ENCODE data around the gene SETD1B. TPM values are rescaled to one million over a fixed set of nuclear protein-coding genes. Genes with fewer than 3 reads are reported as not detected.
A peak's percentile ranks its signal among the peaks of the same experiment; 100 is the strongest.
"Not testable (repeated sequence)": the region's sequence is repeated elsewhere in the genome, so short reads cannot be mapped to it uniquely, and the experiment has no call there.

Gene SETD1B
- total RNA-seq, 2 donors from 2014 or later: 20.3 to 21.2 TPM

GRCh38 chr12:121786440-121786825 is 17.4 kb upstream of the SETD1B start:
- H3K27ac Mint-ChIP-seq: peak overlapping the region; percentile 93
- peak overlapping the region; percentile 78 to 93 for H3K4me3 Mint-ChIP-seq
- no peaks in the 10 kb centered on the region for H3K9me3 Mint-ChIP-seq
- DNase-seq (peak; percentile 64 to 66), ATAC-seq (replicated peaks in 1 of 2) (no peak)
- no peaks in the 10 kb centered on the region for H3K27me3 Mint-ChIP-seq (ENCODE audit: low read depth)
- H3K36me3 Mint-ChIP-seq (ENCODE audit: insufficient read depth in 2 of 2): peaks cover 8 to 28% of the 10 kb centered on the region in 2 donors
- peaks cover 99% of the 10 kb centered on the region for H3K4me1 Mint-ChIP-seq (ENCODE audit: low read depth)

GRCh38 chr12:121787063-121788025 is 16.5 kb upstream of the SETD1B start:
- DNase-seq (peak in 1 of 2 donors; percentile 54), ATAC-seq (replicated peaks in 1 of 2) (no peak)
- Mint-ChIP-seq H3K27me3 (ENCODE audit: low read depth) (no peaks in the 10 kb centered on the region), H3K36me3 (ENCODE audit: insufficient read depth in 2 of 2) (peaks cover 9 to 30% of the 10 kb centered on the region in 2 donors), H3K4me1 (ENCODE audit: low read depth) (peaks cover 94% of the 10 kb centered on the region), H3K27ac (peak overlapping the region; percentile 93), H3K4me3 (peak overlapping the region; percentile 93 to 99), H3K9me3 (no peaks in the 10 kb centered on the region)

- Mint-ChIP-seq H3K9me3 (no peaks in the 10 kb centered on the region), H3K27me3 (ENCODE audit: low read depth) (no peaks in the 10 kb centered on the region), H3K27ac (peak overlapping the region; percentile 68), H3K4me1 (ENCODE audit: low read depth) (peaks cover 85% of the 10 kb centered on the region), H3K4me3 (peak overlapping the region; percentile 93 to 99), H3K36me3 (ENCODE audit: insufficient read depth in 2 of 2) (peaks cover 9 to 32% of the 10 kb centered on the region in 2 donors)
- DNase-seq (no peak), ATAC-seq (replicated peaks in 1 of 2) (no peak)
These were observed 15.5 kb upstream of the SETD1B start for GRCh38 chr12:121788176-121788818.

GRCh38 chr12:121789233-121789781 is 14.5 kb upstream of the SETD1B start:
- H3K9me3 Mint-ChIP-seq: no peaks in the 10 kb centered on the region
- H3K36me3 Mint-ChIP-seq (ENCODE audit: insufficient read depth in 2 of 2): peaks cover 6 to 29% of the 10 kb centered on the region in 2 donors
- H3K4me1 Mint-ChIP-seq (ENCODE audit: low read depth): peaks cover 78% of the 10 kb centered on the region
- peak overlapping the region; percentile 95 for H3K27ac Mint-ChIP-seq
- no peaks in the 10 kb centered on the region for H3K27me3 Mint-ChIP-seq (ENCODE audit: low read depth)
- DNase-seq: peak; percentile 34 to 59
- no peak for ATAC-seq (replicated peaks in 1 of 2)
- peak overlapping the region; percentile 93 to 99 for H3K4me3 Mint-ChIP-seq

- DNase-seq: peak; percentile 93 to 96
- H3K27ac Mint-ChIP-seq: peak overlapping the region; percentile 95
- H3K4me1 Mint-ChIP-seq (ENCODE audit: low read depth): peaks cover 78% of the 10 kb centered on the region
- peak; percentile 59 to 60 for ATAC-seq (replicated peaks in 1 of 2)
- H3K4me3 Mint-ChIP-seq: peak overlapping the region; percentile 93 to 99
- peaks cover 6 to 29% of the 10 kb centered on the region in 2 donors for H3K36me3 Mint-ChIP-seq (ENCODE audit: insufficient read depth in 2 of 2)
- no peaks in the 10 kb centered on the region for H3K9me3 Mint-ChIP-seq
- H3K27me3 Mint-ChIP-seq (ENCODE audit: low read depth): no peaks in the 10 kb centered on the region
These were observed 13.7 kb upstream of the SETD1B start for GRCh38 chr12:121789800-121790728.

- not testable (repeated sequence) for H3K27me3 Mint-ChIP-seq (ENCODE audit: low read depth); ATAC-seq (replicated peaks in 1 of 2); H3K9me3 Mint-ChIP-seq; DNase-seq
- H3K27ac Mint-ChIP-seq: peak overlapping the region; percentile 95
- H3K36me3 Mint-ChIP-seq (ENCODE audit: insufficient read depth in 2 of 2): peaks cover 6 to 28% of the 10 kb centered on the region in 2 donors
- peak overlapping the region; percentile 93 to 99 for H3K4me3 Mint-ChIP-seq
- peaks cover 77% of the 10 kb centered on the region for H3K4me1 Mint-ChIP-seq (ENCODE audit: low read depth)
These were observed 13.0 kb upstream of the SETD1B start for GRCh38 chr12:121790785-121791184.

GRCh38 chr12:121791671-121792551 is 11.9 kb upstream of the SETD1B start:
- ATAC-seq (replicated peaks in 1 of 2) (no peak), DNase-seq (peak; percentile 34 to 46)
- H3K4me1 Mint-ChIP-seq (ENCODE audit: low read depth): peaks cover 65% of the 10 kb centered on the region
- H3K27ac Mint-ChIP-seq: peak overlapping the region; percentile 91
- H3K4me3 Mint-ChIP-seq: peak overlapping the region; percentile 93 to 99
- no peaks in the 10 kb centered on the region for H3K27me3 Mint-ChIP-seq (ENCODE audit: low read depth)
- H3K9me3 Mint-ChIP-seq: no peaks in the 10 kb centered on the region
- H3K36me3 Mint-ChIP-seq (ENCODE audit: insufficient read depth in 2 of 2): peaks cover 6 to 19% of the 10 kb centered on the region in 2 donors

GRCh38 chr12:121792607-121793439 is 11.0 kb upstream of the SETD1B start:
- Mint-ChIP-seq H3K9me3 (no peaks in the 10 kb centered on the region), H3K27ac (peak overlapping the region; percentile 91), H3K4me1 (ENCODE audit: low read depth) (peaks cover 62% of the 10 kb centered on the region), H3K27me3 (ENCODE audit: low read depth) (no peaks in the 10 kb centered on the region), H3K36me3 (ENCODE audit: insufficient read depth in 2 of 2) (peaks cover 10 to 21% of the 10 kb centered on the region in 2 donors), H3K4me3 (peak overlapping the region; percentile 93 to 99)
- DNase-seq (peak; percentile 83 to 85), ATAC-seq (replicated peaks in 1 of 2) (peak; percentile 25 to 36)

- Mint-ChIP-seq H3K36me3 (ENCODE audit: insufficient read depth in 2 of 2) (peaks cover 13 to 24% of the 10 kb centered on the region in 2 donors), H3K4me3 (peak within 1 kb of the TSS; percentile 93 to 99), H3K27ac (peak within 1 kb of the TSS; percentile 91), H3K27me3 (ENCODE audit: low read depth) (no peaks in the 10 kb centered on the region), H3K4me1 (ENCODE audit: low read depth) (peaks cover 62% of the 10 kb centered on the region), H3K9me3 (no peaks in the 10 kb centered on the region)
- ATAC-seq (replicated peaks in 1 of 2): peak; percentile 25 to 29
- peak in 1 of 2 donors; percentile 80 for DNase-seq
These were observed 10.4 kb upstream of the SETD1B start, which contains the start of gene RHOF for GRCh38 chr12:121793440-121793837. RHOF (minus strand) TSS chr12:121793688; CDS start chr12:121793633, 55 bp downstream.

- Mint-ChIP-seq H3K27ac (peak overlapping the region; percentile 81), H3K27me3 (ENCODE audit: low read depth) (no peaks in the 10 kb centered on the region), H3K4me3 (peak overlapping the region; percentile 93 to 99), H3K4me1 (ENCODE audit: low read depth) (peaks cover 62% of the 10 kb centered on the region), H3K36me3 (ENCODE audit: insufficient read depth in 2 of 2) (peaks cover 15 to 25% of the 10 kb centered on the region in 2 donors), H3K9me3 (no peaks in the 10 kb centered on the region)
- ATAC-seq (replicated peaks in 1 of 2) (peak; percentile 65 to 69), DNase-seq (peak; percentile 97 to 99)
These were observed 9.8 kb upstream of the SETD1B start for GRCh38 chr12:121793838-121794533.

Data from activated T-cell treated with anti-CD3 and anti-CD28 coated beads, Interleukin-2, amount 50 U/mL, for 72 hours (primary cell).